HUES48 (cell line): Measurements from ENCODE around the gene SLC25A6.

Experiments used
- H3K27ac ChIP-seq: one replicate; pipeline ENCODE4 v1.7.0; 2013; ENCODE audit warnings: low read depth, low read length, inconsistent platforms
- H3K27me3 ChIP-seq: 2 replicates; pipeline ENCODE4 v1.6.1; 2013; ENCODE audit warnings: mild to moderate bottlenecking, low read length; ENCODE audit not compliant: control insufficient read depth, insufficient read depth
- H3K36me3 ChIP-seq: 2 replicates; pipeline ENCODE4 v1.6.1; 2013; ENCODE audit warnings: low read length; ENCODE audit not compliant: control insufficient read depth, insufficient read depth
- H3K4me1 ChIP-seq: 2 replicates; pipeline ENCODE4 v1.6.1; 2013; ENCODE audit warnings: mild to moderate bottlenecking, low read length; ENCODE audit not compliant: control insufficient read depth, insufficient read depth
- H3K4me3 ChIP-seq: 2 replicates; pipeline ENCODE4 v1.5.1; 2013; ENCODE audit warnings: mild to moderate bottlenecking, low read depth, low read length
- H3K9ac ChIP-seq: 2 replicates; pipeline ENCODE4 v1.6.1; 2013; ENCODE audit warnings: mild to moderate bottlenecking, low read depth, low read length, moderate library complexity
- H3K9me3 ChIP-seq: 2 replicates; pipeline ENCODE4 v1.6.1; 2013; ENCODE audit warnings: low read length; ENCODE audit not compliant: control insufficient read depth, insufficient read depth

The SLC25A6 gene

GRCh38 chrX:1423215-1423614, 31.3 kb upstream of the SLC25A6 start:
- no peak overlapping the region for H3K27ac ChIP-seq
- no peak overlapping the region for H3K9ac ChIP-seq
- no peaks in the 10 kb centered on the region for H3K27me3 ChIP-seq
- peaks cover 62% of the 10 kb centered on the region for H3K36me3 ChIP-seq
- H3K9me3 ChIP-seq: 0 out of 2 replicates have a peak, but pooled peaks cover 18% of the 10 kb centered on the region
- H3K4me3 ChIP-seq: no peak overlapping the region
- H3K4me1 ChIP-seq: no peaks in the 10 kb centered on the region

GRCh38 chrX:1422135-1422465, 30.2 kb upstream of the SLC25A6 start:
- H3K27ac ChIP-seq: no peak overlapping the region
- H3K9me3 ChIP-seq: 0 out of 2 replicates have a peak, but pooled peaks cover 18% of the 10 kb centered on the region
- no peak overlapping the region for H3K4me3 ChIP-seq
- H3K9ac ChIP-seq: no peak overlapping the region
- H3K27me3 ChIP-seq: no peaks in the 10 kb centered on the region
- no peaks in the 10 kb centered on the region for H3K4me1 ChIP-seq
- H3K36me3 ChIP-seq: peaks cover 65% of the 10 kb centered on the region

- Histone ChIP-seq H3K9ac (no peak overlapping the region), H3K36me3 (peaks cover 67% of the 10 kb centered on the region), H3K27ac (no peak overlapping the region), H3K27me3 (no peaks in the 10 kb centered on the region), H3K4me1 (no peaks in the 10 kb centered on the region), H3K9me3 (0 out of 2 replicates have a peak, but pooled peaks cover 18% of the 10 kb centered on the region), H3K4me3 (no peak overlapping the region)
Observed at GRCh38 chrX:1421433-1422134, 29.7 kb upstream of the SLC25A6 start.

- peaks cover 69% of the 10 kb centered on the region for H3K36me3 ChIP-seq
- no peak overlapping the region for H3K9ac ChIP-seq
- H3K27ac ChIP-seq: no peak overlapping the region
Observed at GRCh38 chrX:1420371-1420770, 28.5 kb upstream of the SLC25A6 start.

GRCh38 chrX:1419545-1420355, 27.8 kb upstream of the SLC25A6 start:
- H3K27ac ChIP-seq: no peak overlapping the region
- no peak overlapping the region for H3K9ac ChIP-seq
- no peaks in the 10 kb centered on the region for H3K4me1 ChIP-seq
- H3K4me3 ChIP-seq: no peak overlapping the region
- H3K9me3 ChIP-seq: 0 out of 2 replicates have a peak, but pooled peaks cover 15% of the 10 kb centered on the region
- H3K36me3 ChIP-seq: peaks cover 62% of the 10 kb centered on the region
- no peaks in the 10 kb centered on the region for H3K27me3 ChIP-seq

More at GRCh38 chrX:1420371-1420770, 28.5 kb upstream of the SLC25A6 start:
- Histone ChIP-seq H3K9me3 (0 out of 2 replicates have a peak, but pooled peaks cover 15% of the 10 kb centered on the region), H3K4me1 (no peaks in the 10 kb centered on the region), H3K4me3 (no peak overlapping the region), H3K27me3 (no peaks in the 10 kb centered on the region)

GRCh38 chrX:1418901-1419544, 27.1 kb upstream of the SLC25A6 start:
- H3K4me1 ChIP-seq: no peaks in the 10 kb centered on the region
- no peak overlapping the region for H3K27ac ChIP-seq
- H3K36me3 ChIP-seq: peaks cover 66% of the 10 kb centered on the region
- no peak overlapping the region for H3K4me3 ChIP-seq
- H3K9me3 ChIP-seq: 0 out of 2 replicates have a peak, but pooled peaks cover 15% of the 10 kb centered on the region
- H3K27me3 ChIP-seq: no peaks in the 10 kb centered on the region
- no peak overlapping the region for H3K9ac ChIP-seq

- no peak overlapping the region for H3K27ac ChIP-seq
- 0 out of 2 replicates have a peak, but pooled peaks cover 13% of the 10 kb centered on the region for H3K9me3 ChIP-seq
- no peak overlapping the region for H3K4me3 ChIP-seq
- peaks cover 67% of the 10 kb centered on the region for H3K36me3 ChIP-seq
- H3K9ac ChIP-seq: no peak overlapping the region
- H3K4me1 ChIP-seq: no peaks in the 10 kb centered on the region
- H3K27me3 ChIP-seq: no peaks in the 10 kb centered on the region
Observed at GRCh38 chrX:1417921-1418771, 26.2 kb upstream of the SLC25A6 start.

GRCh38 chrX:1416965-1417760, 25.2 kb upstream of the SLC25A6 start:
- Histone ChIP-seq H3K9me3 (0 out of 2 replicates have a peak, but pooled peaks cover 6% of the 10 kb centered on the region), H3K27ac (no peak overlapping the region), H3K27me3 (no peaks in the 10 kb centered on the region), H3K4me3 (no peak overlapping the region), H3K4me1 (no peaks in the 10 kb centered on the region), H3K36me3 (peaks cover 67% of the 10 kb centered on the region), H3K9ac (no peak overlapping the region)

- Histone ChIP-seq H3K9me3 (no peaks in the 10 kb centered on the region), H3K27ac (no peak overlapping the region), H3K9ac (no peak overlapping the region), H3K27me3 (no peaks in the 10 kb centered on the region), H3K4me1 (no peaks in the 10 kb centered on the region), H3K36me3 (peaks cover 65% of the 10 kb centered on the region), H3K4me3 (no peak overlapping the region)
Observed at GRCh38 chrX:1416327-1416784, 24.4 kb upstream of the SLC25A6 start.
